NCI-H1694 (cell line): ENCODE measurements around the gene SLC9A6.
"Not testable (repeated sequence)": the region's sequence is repeated elsewhere in the genome, so short reads cannot be mapped to it uniquely, and the experiment has no call there.

Experiments used
- DNase-seq: peaks from one replicate; lab custom pipeline; 2025; lab: John Stamatoyannopoulos, UW

SLC9A6 gene

GRCh38 chrX:136029766-136030165 is 44.5 kb downstream of the SLC9A6 start:
- DNase-seq: no peak

DNA sequence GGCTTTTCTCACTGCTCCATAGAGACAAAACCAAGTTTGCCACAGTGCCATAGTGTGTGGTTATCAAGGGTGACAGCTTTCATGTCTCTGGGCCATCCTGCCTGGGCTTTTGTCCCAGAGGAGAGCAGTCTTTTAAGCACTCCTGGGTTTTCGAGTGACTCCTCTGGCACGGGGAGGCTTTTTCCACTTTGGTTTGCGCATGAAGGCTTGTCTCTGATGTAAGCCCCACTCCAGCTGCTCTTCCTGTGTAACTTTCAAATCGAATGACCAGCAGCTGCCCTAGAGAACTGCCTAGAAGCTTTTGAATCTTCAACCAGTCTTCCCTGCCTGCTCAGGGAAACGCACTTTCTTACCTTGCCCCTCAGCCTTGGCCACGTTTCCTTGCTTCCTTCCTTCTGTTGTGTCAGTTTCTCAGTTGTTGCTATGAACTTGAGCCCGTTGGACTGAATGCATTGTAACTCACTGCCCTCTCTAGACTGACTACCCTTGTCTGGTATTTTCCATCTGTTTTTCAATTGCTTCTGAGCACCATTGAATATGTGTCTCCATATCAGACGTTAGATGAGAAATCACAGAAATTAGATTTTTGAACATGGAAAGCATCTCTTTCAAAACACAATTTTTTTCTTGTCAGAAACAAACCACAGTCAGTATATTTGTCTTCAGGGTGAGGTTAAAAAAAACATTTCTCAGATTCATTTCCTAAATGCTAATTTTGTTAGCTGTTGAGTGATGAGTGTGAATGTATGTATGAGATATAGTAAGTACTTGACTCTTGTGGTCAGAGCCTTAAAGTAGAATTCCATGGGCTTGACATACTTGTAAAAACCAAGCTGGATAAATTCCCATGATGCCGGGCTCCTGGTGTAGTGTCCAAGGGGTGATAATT is 45.3 kb downstream of the SLC9A6 start:
- DNase-seq: no peak

DNA sequence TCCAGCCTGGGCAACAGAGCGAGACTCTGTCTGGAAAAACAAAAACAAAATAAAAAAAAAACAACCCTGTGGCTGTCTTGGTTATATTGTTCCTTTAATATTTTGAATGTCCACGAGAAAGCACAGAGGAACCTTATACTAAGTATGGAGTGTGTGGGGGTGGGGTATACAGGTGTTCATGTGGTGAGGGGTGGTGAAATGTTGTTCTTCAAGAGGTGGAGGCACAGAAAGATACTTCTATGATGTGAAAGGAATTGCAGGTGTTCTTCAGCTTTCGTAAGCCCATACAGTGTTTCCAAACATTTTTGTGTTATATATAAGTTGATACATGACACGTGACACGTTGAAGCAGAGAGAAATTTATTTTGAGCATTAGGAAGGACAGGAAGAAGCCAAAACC is 46.4 kb downstream of the SLC9A6 start:
- no peak for DNase-seq

DNA sequence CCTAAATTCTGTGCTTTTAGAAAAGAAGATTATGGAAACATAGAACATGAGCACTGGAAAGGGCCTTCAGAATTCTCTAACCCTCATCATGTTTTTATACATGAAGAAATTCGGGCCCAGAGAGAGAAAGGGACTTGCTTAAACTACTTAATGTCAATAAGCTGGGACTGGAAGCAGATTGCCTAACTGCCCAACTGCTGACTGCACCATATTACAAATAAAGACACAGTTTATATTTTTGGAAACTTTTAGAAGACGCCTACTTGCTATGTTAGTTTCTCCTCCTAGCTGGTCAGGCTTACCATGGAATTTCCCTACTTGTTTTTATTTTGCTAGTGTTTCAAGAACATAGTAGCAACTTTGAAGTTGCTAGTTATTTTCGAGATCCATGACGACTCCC is 47.1 kb downstream of the SLC9A6 start:
- no peak for DNase-seq

DNA sequence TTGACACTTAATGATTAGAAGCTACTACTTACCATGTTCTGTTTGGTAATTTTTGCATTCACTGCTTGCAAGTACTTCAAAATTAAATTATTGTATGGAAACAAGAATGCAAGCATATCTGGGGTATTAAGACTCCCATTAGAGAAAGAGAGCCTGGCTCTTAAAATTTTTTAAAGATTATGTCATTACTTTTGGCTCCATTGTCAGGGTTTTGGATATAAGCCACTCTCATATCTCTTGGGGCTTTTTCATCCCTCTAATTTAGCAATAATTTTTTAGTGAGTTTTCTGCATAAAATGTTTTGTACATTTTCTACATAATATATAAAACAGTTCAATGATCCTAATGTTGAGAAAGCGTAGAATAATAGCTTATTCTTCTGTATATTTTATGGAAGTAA is 49.4 kb downstream of the SLC9A6 start:
- no peak for DNase-seq

DNA sequence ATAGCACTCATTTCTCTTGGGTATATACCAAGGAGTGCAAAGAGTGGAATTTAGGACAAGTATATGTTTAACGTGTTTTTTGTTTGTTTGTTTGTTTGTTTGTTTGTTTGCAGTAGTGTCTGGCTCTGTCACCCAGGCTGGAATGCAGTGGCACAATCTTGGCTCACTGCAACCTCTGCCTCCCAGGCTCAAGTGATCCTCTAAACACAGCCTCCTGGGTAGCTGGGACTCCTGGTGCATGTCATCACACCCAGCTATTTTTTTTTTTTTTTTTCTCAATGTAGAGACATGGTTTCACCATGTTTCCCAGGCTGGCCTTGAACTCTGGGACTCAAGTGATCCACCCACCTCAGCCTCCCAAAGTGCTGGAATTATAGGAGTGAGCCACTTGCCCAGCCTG is 50.4 kb downstream of the SLC9A6 start:
- no peak for DNase-seq

DNA sequence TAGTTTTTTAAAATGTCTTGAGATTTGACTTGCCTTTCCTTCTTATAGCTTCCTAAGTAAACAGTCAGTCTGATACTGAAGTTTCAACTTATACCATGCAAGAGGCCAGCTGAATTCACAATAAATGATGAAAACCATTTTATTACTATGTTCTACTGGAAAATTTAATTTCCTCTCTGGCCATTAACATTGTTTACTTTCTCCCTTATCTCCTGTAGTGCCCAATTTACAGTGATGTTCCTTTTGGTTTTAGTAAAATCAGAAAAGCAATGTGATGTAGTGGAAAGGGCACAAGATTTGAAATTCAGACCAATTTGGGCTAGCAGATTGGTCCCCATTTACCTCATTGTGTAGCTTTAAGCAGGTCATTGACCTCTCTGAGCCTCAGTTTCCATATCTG is 54.2 kb downstream of the SLC9A6 start:
- no peak for DNase-seq

DNA sequence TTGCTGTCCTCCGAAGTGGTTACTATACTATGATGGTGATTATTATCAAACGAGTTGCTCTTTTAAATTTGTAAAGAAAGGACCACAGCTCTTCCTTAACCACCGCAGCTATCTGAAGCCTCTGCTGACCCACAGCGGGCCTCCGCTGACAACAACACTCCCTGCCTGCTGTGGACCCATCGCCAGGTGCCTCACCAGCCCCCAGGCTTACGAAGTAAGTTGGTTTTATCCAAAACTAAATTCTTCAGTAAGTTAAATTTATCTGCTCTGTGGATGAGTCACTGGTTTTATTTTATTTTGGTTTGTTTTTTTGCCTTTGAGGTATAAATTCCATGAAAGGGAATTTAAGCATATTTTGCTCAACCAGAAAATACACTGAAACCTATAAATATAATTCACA is 54.7 kb downstream of the SLC9A6 start:
- DNase-seq: no peak

DNA sequence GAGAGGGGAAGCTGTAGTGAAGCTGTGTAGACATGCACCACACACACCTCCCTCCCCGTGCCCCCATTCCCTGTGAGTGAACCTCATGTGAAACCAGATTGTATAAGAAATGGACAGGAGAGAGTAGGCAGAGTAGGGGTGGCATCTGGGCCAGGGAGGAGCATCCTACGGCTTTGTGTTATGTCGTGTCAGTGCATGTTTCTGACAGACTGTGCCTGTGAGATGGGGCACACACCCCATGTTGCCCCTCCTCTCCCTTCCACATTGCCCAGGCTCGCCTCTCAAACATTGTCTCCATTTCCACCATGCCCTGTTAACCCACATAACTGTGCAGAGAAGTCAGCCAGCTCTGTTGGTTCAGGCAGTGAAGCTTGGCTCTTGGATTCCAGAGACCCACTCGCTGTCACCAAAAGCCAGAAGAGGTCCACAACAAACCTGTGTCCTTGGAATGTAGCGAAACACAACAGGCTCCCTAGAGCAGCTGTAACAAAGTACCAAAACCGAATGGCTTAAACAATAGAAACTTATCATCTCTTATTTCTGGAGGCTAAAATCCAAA is 56.1 kb downstream of the SLC9A6 start:
- peak; percentile 20 for DNase-seq

- DNase-seq: no peak
Measured at GRCh38 chrX:136045008-136045407, 59.8 kb downstream of the SLC9A6 start.

DNA sequence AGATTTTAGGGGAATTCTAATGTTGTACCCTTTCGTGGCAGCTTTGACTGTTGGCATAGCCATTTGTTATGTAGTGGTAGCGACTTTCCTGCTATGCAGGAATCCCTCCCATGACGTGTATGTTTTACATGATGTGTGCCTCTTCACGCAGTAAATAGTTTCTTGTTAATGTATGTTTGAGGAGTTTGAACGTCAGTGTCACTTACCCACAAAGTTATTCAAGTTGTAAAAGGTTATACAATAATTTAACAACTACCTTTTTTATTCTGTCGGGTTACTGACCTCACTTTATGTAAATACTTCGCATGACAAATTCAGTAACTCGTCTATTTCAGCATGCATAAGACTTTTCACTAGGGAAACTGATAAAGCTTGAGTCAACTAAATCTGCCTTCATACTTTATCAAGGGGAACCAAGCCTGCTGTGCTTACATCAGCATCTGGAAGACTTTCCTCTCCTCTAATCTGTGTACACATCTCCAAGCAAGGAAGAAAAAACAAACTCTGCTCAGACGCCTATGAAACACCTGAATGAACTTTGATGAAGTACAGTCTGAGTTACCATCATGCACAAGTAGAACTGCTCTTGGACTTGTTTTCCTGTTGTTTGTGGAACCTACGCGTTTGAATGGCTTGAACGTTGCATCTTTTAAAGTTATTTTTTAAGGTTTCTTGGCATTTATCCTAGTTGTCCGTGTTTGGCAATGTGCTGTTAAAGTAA is 61.2 kb downstream of the SLC9A6 start:
- DNase-seq: no peak

DNA sequence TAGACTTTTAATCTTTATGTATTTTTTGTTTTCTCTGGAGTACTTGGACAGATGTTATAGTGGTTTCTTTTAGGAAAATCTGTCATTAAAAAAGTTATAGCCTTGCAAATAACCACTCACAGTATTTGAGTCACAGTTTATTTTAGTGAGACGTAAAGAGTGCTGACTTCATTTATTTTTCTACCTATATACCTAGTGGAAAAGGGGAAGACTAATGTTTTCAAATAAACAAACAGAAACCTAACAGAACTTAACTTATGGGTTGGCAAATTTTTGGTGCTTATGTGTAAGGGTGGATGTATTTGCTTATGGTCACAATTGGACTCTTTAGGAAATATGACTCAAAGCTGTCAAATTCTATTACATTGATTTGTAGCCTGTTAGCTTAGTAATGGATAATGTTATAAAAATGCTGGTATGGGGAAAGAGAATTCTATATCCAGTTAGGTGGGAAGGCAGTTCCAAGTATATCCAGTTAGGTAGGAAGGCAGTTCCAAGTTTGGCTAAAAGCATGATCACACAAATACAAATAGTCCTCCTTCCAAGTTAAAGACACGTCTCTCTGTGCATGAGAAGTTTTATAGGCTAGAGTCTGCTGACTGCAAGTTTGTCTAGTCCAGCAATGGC is 61.9 kb downstream of the SLC9A6 start:
- DNase-seq: no peak

GRCh38 chrX:136047969-136048368 is 62.7 kb downstream of the SLC9A6 start:
- no peak for DNase-seq

DNA sequence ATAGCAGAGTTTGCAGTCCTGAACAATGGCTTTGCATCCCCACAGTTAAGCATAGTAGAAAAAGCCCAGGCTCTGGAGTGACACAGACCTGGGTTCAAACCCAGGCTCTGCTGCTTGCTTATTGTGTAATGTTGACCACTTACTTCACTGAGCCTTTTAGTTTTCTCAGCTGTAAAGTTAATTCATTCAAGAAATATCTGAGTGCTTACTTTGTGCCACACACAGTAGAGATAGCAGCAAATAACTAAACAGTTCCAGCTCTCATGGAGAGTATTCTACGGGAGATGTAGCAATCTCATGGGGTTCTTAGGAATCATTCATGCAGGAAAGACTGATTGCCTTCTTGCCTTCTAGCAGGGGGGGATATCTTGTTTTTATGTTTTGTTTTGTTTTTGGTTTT is 63.2 kb downstream of the SLC9A6 start:
- DNase-seq: no peak

DNA sequence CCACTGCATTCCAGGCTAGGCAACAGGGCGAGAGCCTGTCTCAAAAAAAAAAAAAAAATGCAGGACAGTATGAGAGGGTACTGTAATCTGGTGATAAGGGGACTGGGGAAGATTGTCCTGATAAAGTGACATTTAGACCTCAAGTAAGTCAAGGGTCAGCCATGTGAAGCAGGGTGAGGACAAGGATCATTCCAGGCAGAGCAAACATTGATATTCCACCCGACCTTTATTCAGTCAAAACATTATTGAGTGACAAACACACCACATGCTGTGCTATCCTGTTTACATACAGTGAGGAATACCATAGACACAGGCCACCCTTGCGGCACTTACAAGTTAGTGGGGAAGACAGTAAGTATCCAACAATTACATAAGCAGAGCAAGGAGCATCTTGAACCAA is 64.4 kb downstream of the SLC9A6 start:
- DNase-seq: no peak

GRCh38 chrX:136050875-136051274 is 65.6 kb downstream of the SLC9A6 start:
- not testable (repeated sequence) for DNase-seq

- DNase-seq: no peak
Measured at GRCh38 chrX:136051611-136052010, 66.4 kb downstream of the SLC9A6 start.

DNA sequence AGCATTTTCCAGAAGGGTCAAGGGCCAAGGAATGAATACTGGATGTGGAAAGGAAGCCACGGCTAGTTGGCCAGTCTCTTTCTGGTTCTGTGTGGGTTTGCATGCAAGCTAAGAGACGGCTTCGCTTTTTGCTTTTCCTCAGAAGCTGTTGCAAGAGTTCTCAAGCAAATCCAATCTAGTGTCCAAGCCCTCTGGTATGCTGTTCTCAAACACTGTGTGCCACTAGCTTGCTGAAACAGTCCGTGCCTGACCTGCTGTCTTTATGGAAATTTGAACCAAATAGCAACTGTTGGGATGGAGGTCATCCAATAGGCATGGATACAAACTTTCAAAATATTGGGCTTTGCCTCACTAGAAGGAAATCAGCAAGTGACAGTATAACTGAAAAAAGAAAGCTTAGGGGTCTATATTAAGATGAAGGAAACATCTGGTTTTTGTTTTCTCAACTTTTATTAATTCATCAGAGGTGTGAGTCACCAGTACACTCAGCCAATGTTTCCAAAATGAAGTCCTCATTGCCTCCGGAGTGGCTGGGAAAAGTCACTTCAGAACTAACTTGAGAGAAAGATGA is 70.5 kb downstream of the SLC9A6 start:
- no peak for DNase-seq

DNA sequence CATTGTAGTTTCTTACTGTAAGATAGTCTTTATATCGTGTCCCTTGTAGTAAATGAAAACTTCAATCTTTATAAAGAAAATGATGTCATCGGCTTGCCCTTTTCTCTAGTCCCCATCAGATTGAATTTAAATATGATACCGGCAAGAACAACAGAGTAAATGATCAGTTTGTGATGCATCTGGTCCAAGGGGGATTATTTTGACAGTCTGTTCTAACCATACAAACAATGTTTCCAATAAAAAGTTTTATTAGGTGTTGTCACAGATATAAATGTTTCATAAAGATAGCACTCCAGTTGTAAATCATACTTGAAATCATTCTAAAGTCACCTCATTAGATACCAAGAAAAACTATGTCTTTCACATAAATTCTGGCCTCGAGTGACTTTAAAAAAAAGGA is 72.3 kb downstream of the SLC9A6 start:
- DNase-seq: no peak

- no peak for DNase-seq
Measured at GRCh38 chrX:136059350-136059749, 74.1 kb downstream of the SLC9A6 start.

GRCh38 chrX:136061286-136061685 is 76.1 kb downstream of the SLC9A6 start:
- DNase-seq: no peak

- no peak for DNase-seq
Measured at GRCh38 chrX:136061696-136062095, 76.5 kb downstream of the SLC9A6 start.
